ENCODE data around the gene AK5. TPM values are rescaled to one million over a fixed set of nuclear protein-coding genes. Genes with fewer than 3 reads are reported as not detected.

The AK5 gene
- polyA plus RNA-seq, 2 of the 4 experiments (the other 2 are of a cell fraction): 4.9 to 6.1 TPM

DNA sequence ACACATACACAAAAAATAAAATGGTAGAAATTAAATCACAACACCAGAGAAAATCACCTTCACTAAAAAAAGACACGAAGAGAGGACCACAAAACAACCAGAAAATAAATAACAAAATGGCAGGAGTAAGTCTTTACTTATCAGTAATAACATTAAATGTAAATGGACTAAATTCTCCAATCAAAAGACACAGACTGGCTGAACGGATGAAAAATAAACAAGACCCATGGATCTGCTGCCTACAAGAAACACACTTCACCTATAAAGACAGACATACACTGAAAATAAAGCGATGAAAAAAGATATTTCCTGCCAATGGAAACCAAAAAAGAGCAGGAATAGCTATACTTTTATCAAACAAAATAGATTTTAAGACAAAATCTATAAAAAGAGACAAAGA is 327.1 kb downstream of the AK5 start:
- ATAC-seq (no peak), DNase-seq (ENCODE audit: low read depth in 1 of 2, low spot score in 1 of 2) (no peak), FAIRE-seq (no peak)
- Histone ChIP-seq H3K4me3 (no peak overlapping the region), H3K4me2 (no peak overlapping the region), H3K4me1 (peaks cover 8% of the 10 kb centered on the region; the same call in 1 of the 3 replicates), H3K9me3 (peaks cover 18% of the 10 kb centered on the region; the same call in 2 of the 3 replicates), H3K27ac (no peak overlapping the region)
- ChIA-PET CTCF (no interaction called here), POLR2A (no interaction called here)
- TF ChIP-seq EHMT2 (IDR thresholded peaks at IDR 0.05; ENCODE audit: low read depth) (no peak), MAFK (IDR thresholded peaks at IDR 0.05; ENCODE audit: partially characterized antibody) (no peak), BHLHE40 (IDR thresholded peaks at IDR 0.05; ENCODE audit: low read depth, low read length) (no peak), KDM5A (IDR thresholded peaks at IDR 0.05) (no peak), HMGXB4 (CRISPR knock-in tag; IDR thresholded peaks at IDR 0.05; ENCODE audit: borderline replicate concordance) (no peak), ZFP36 (IDR thresholded peaks at IDR 0.05; ENCODE audit: borderline replicate concordance, partially characterized antibody) (no peak), BCL3 (IDR thresholded peaks at IDR 0.05) (no peak), EP300 (IDR thresholded peaks at IDR 0.05) (no peak), JUNB (IDR thresholded peaks at IDR 0.05) (no peak), HOXA7 (CRISPR knock-in tag; IDR thresholded peaks at IDR 0.05) (no peak), NFE2L2 (conservative IDR thresholded peaks at IDR 0.05; ENCODE audit: low read length) (no peak), CEBPB (IDR thresholded peaks at IDR 0.05) (no peak), JUN (IDR thresholded peaks at IDR 0.05) (no peak), FOXS1 (CRISPR knock-in tag; IDR thresholded peaks at IDR 0.05) (no peak), TFCP2L1 (CRISPR knock-in tag; IDR thresholded peaks at IDR 0.05) (no peak), ATOH8 (CRISPR knock-in tag; IDR thresholded peaks at IDR 0.05; ENCODE audit: low read depth) (no peak)
- TF ChIP-seq, protein P1, sequence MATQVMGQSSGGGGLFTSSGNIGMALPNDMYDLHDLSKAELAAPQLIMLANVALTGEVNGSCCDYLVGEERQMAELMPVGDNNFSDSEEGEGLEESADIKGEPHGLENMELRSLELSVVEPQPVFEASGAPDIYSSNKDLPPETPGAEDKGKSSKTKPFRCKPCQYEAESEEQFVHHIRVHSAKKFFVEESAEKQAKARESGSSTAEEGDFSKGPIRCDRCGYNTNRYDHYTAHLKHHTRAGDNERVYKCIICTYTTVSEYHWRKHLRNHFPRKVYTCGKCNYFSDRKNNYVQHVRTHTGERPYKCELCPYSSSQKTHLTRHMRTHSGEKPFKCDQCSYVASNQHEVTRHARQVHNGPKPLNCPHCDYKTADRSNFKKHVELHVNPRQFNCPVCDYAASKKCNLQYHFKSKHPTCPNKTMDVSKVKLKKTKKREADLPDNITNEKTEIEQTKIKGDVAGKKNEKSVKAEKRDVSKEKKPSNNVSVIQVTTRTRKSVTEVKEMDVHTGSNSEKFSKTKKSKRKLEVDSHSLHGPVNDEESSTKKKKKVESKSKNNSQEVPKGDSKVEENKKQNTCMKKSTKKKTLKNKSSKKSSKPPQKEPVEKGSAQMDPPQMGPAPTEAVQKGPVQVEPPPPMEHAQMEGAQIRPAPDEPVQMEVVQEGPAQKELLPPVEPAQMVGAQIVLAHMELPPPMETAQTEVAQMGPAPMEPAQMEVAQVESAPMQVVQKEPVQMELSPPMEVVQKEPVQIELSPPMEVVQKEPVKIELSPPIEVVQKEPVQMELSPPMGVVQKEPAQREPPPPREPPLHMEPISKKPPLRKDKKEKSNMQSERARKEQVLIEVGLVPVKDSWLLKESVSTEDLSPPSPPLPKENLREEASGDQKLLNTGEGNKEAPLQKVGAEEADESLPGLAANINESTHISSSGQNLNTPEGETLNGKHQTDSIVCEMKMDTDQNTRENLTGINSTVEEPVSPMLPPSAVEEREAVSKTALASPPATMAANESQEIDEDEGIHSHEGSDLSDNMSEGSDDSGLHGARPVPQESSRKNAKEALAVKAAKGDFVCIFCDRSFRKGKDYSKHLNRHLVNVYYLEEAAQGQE (IDR thresholded peaks at IDR 0.05): no peak
- WGBS (ENCODE audit: missing lambda C conversion rate): 93% methylated on average over 3 of the region's 3 CpGs

Small RNA genes lying within 50 kb of the gene (small RNA-seq; reads per million reads assigned to genes)
- gene RNU7-8P: 0 reads per million in 6 experiments

Other genes with a start within 250 kb of the AK5 start
- gene PIGK, start 62.6 kb upstream of the AK5 start, polyA plus RNA-seq (2011; rRNA removed): 28.3 and 38.5 TPM in 2 replicates
- gene PIGK, start 62.6 kb upstream of the AK5 start, polyA plus RNA-seq (2017; fragmentation: RNase III; extraction: RNeasy Plus Mini Kit Qiagen cat#74134 plus additional on column Dnase treatment): 29.1 to 31.2 TPM (median 31.2 TPM) in 3 replicates

Data from A549 (cell line).